ENCODE measurements around the gene S100A4.
A peak's percentile ranks its signal among the peaks of the same experiment; 100 is the strongest.

The S100A4 gene

GRCh38 chr1:153570874-153571273 lies 25.3 kb upstream of the S100A4 start:
- H3K27me3 ChIP-seq = no peaks in the 10 kb centered on the region
- intact Hi-C loops (cut with DNase I; ENCODE audit: low total_unique reads) = no loop called here
- H3K4me3 ChIP-seq = no peak overlapping the region
- TF ChIP-seq CTCF (IDR thresholded peaks at IDR 0.05) = no peak
- H3K4me1 ChIP-seq = peaks cover 10 to 49% (median 40%) of the 10 kb centered on the region in 4 donors
- no peaks in the 10 kb centered on the region for H3K36me3 ChIP-seq
- DNase-seq = no peak
- H3K9me3 ChIP-seq = no peaks in the 10 kb centered on the region
- H3K27ac ChIP-seq = no peak overlapping the region

GRCh38 chr1:153569465-153569864 lies 23.9 kb upstream of the S100A4 start:
- H3K4me3 ChIP-seq = no peak overlapping the region
- intact Hi-C loops (cut with DNase I; ENCODE audit: low total_unique reads) = loop anchor here (2.0 to 5.0 kb wide), 2 partner anchors 59 to 103 kb away; partner anchors contain the start of gene ILF2
- H3K9me3 ChIP-seq = no peaks in the 10 kb centered on the region

GRCh38 chr1:153568367-153569099 lies 22.9 kb upstream of the S100A4 start:
- no peaks in the 10 kb centered on the region for H3K27me3 ChIP-seq
- H3K36me3 ChIP-seq = no peaks in the 10 kb centered on the region
- peak; percentile 87 to 93 for DNase-seq
- intact Hi-C loops (cut with DNase I; ENCODE audit: low total_unique reads) = loop anchor here (2.0 to 5.0 kb wide), 2 partner anchors 58 to 104 kb away; partner anchors contain the start of gene ILF2
- no peaks in the 10 kb centered on the region for H3K9me3 ChIP-seq
- H3K4me1 ChIP-seq = peaks cover 15 to 59% (median 47%) of the 10 kb centered on the region in 4 donors
- peak; percentile 98 to 99 for TF ChIP-seq CTCF (IDR thresholded peaks at IDR 0.05)
- peak overlapping the region; percentile 94 to 95 for H3K27ac ChIP-seq
- H3K4me3 ChIP-seq = peak overlapping the region; percentile 28 to 48

More at GRCh38 chr1:153569465-153569864, 23.9 kb upstream of the S100A4 start:
- Histone ChIP-seq H3K36me3 (no peaks in the 10 kb centered on the region), H3K27me3 (no peaks in the 10 kb centered on the region), H3K27ac (no peak overlapping the region), H3K4me1 (peaks cover 15 to 61% (median 47%) of the 10 kb centered on the region in 4 donors)
- no peak for TF ChIP-seq CTCF (IDR thresholded peaks at IDR 0.05)
- DNase-seq = no peak

- TF ChIP-seq CTCF (IDR thresholded peaks at IDR 0.05) = no peak
- H3K4me3 ChIP-seq = peak overlapping the region; percentile 28 to 48
- intact Hi-C loops (cut with DNase I; ENCODE audit: low total_unique reads) = loop anchor here (1.0 to 5.0 kb wide), 3 partner anchors 34 to 105 kb away; partner anchors contain the start of gene ILF2
- peaks cover 15 to 51% (median 42%) of the 10 kb centered on the region in 4 donors for H3K4me1 ChIP-seq
- DNase-seq = no peak
- H3K27me3 ChIP-seq = no peaks in the 10 kb centered on the region
- H3K27ac ChIP-seq = peak overlapping the region; percentile 94 to 95
- H3K36me3 ChIP-seq = no peaks in the 10 kb centered on the region
- H3K9me3 ChIP-seq = no peaks in the 10 kb centered on the region
Observed at GRCh38 chr1:153567621-153568366, 22.2 kb upstream of the S100A4 start.

- Histone ChIP-seq H3K27me3 (no peaks in the 10 kb centered on the region), H3K36me3 (no peaks in the 10 kb centered on the region), H3K9me3 (no peaks in the 10 kb centered on the region), H3K4me3 (peak overlapping the region in 1 of 2 donors; percentile 15), H3K4me1 (peaks cover 15 to 43% (median 39%) of the 10 kb centered on the region in 4 donors), H3K27ac (peak overlapping the region; percentile 94 to 95)
- peak; percentile 98 to 99 for DNase-seq
- intact Hi-C loops (cut with DNase I; ENCODE audit: low total_unique reads) = loop anchor here (1.0 to 5.0 kb wide), 2 partner anchors 33 to 106 kb away; partner anchors contain the start of gene ILF2
- peak in 1 of 2 experiments; percentile 28 for TF ChIP-seq CTCF (IDR thresholded peaks at IDR 0.05)
Observed at GRCh38 chr1:153566414-153567371, 21.1 kb upstream of the S100A4 start.

Data from tibial artery (tissue), 4 donors.